ENCODE data around the gene TFDP2. TPM values are rescaled to one million over a fixed set of nuclear protein-coding genes. Genes with fewer than 3 reads are reported as not detected.

Gene TFDP2
- total RNA-seq, 1 experiment from 2014 or later, result 55.4 TPM

- Histone ChIP-seq H3K27me3 (ENCODE audit: insufficient read depth, low read length) (no peaks in the 10 kb centered on the region), H3K79me2 (ENCODE audit: insufficient read depth, low read length) (no peaks in the 10 kb centered on the region), H3K36me3 (ENCODE audit: control insufficient read depth in 1 of 2, insufficient read depth in 2 of 2, low read length in 2 of 2) (no peaks in the 10 kb centered on the region), H3K9me3 (ENCODE audit: control insufficient read depth in 1 of 2, insufficient read depth in 1 of 2, low read depth in 1 of 2, low read length in 2 of 2) (no peaks in the 10 kb centered on the region), H3K9ac (ENCODE audit: low read length) (no peak overlapping the region), H3K4me3 (replicated peaks in 1 of 2; ENCODE audit: low read depth in 1 of 2, low read length in 2 of 2) (no peak overlapping the region), H4K20me1 (ENCODE audit: insufficient read depth) (no peaks in the 10 kb centered on the region), H3K4me1 (ENCODE audit: control insufficient read depth in 1 of 2, insufficient read depth in 2 of 2, low read length in 2 of 2) (no peaks in the 10 kb centered on the region), H3K4me2 (ENCODE audit: low read length) (no peak overlapping the region), H3K9me2 (ENCODE audit: insufficient read depth) (no peaks in the 10 kb centered on the region), H2AFZ (ENCODE audit: low read depth, low read length, poor library complexity, severe bottlenecking) (no peak overlapping the region), H3K27ac (ENCODE audit: low read depth, low read length) (no peak overlapping the region)
- TF ChIP-seq, protein P1, sequence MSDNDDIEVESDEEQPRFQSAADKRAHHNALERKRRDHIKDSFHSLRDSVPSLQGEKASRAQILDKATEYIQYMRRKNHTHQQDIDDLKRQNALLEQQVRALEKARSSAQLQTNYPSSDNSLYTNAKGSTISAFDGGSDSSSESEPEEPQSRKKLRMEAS (IDR thresholded peaks at IDR 0.05), result no peak
- TF ChIP-seq JUND (IDR thresholded peaks at IDR 0.05), result no peak
- no peak for TF ChIP-seq POLR2A (IDR thresholded peaks at IDR 0.05; ENCODE audit: borderline replicate concordance, extremely low read depth, insufficient read depth, insufficient read length)
- TF ChIP-seq ATF3 (IDR thresholded peaks at IDR 0.05), result no peak
- no peak for TF ChIP-seq EZH2phosphoT487 (IDR thresholded peaks at IDR 0.05; ENCODE audit: borderline replicate concordance)
- ChIA-PET CTCF (no interaction called here), POLR2A (no interaction called here), RAD21 (ENCODE audit: low non-redundant PET in 1 of 2, low total read pairs in 2 of 2, uncharacterized antibody in 2 of 2, unreplicated experiment in 2 of 2) (no interaction called here)
- no TSS peak for BruUV-seq (replicated peaks)
- DNase-seq (ENCODE audit: low read depth, low spot score), result no peak
- intact Hi-C loops (cut with micrococcal nuclease), result no loop called here
- ATAC-seq, result no peak
These were observed 76.5 kb downstream of the TFDP2 start for GRCh38 chr3:142072816-142073215.

- Histone ChIP-seq H3K79me2 (ENCODE audit: insufficient read depth, low read length) (no peaks in the 10 kb centered on the region), H3K9ac (ENCODE audit: low read length) (no peak overlapping the region), H3K9me3 (ENCODE audit: control insufficient read depth in 1 of 2, insufficient read depth in 1 of 2, low read depth in 1 of 2, low read length in 2 of 2) (no peaks in the 10 kb centered on the region), H3K4me1 (ENCODE audit: control insufficient read depth in 1 of 2, insufficient read depth in 2 of 2, low read length in 2 of 2) (no peaks in the 10 kb centered on the region), H3K4me2 (ENCODE audit: low read length) (no peak overlapping the region), H3K9me2 (ENCODE audit: insufficient read depth) (no peaks in the 10 kb centered on the region), H3K27me3 (ENCODE audit: insufficient read depth, low read length) (no peaks in the 10 kb centered on the region), H3K4me3 (replicated peaks in 1 of 2; ENCODE audit: low read depth in 1 of 2, low read length in 2 of 2) (no peak overlapping the region), H3K36me3 (ENCODE audit: control insufficient read depth in 1 of 2, insufficient read depth in 2 of 2, low read length in 2 of 2) (no peaks in the 10 kb centered on the region), H3K27ac (ENCODE audit: low read depth, low read length) (no peak overlapping the region), H2AFZ (ENCODE audit: low read depth, low read length, poor library complexity, severe bottlenecking) (no peak overlapping the region), H4K20me1 (ENCODE audit: insufficient read depth) (no peaks in the 10 kb centered on the region)
- DNase-seq (ENCODE audit: low read depth, low spot score), result no peak
- BruUV-seq (replicated peaks), result no TSS peak
- ChIA-PET RAD21 (ENCODE audit: low non-redundant PET in 1 of 2, low total read pairs in 2 of 2, uncharacterized antibody in 2 of 2, unreplicated experiment in 2 of 2) (no interaction called here), CTCF (no interaction called here), POLR2A (no interaction called here)
- no peak for TF ChIP-seq ZBTB33 (IDR thresholded peaks at IDR 0.05; ENCODE audit: extremely low read depth, insufficient replicate concordance, low read length)
- no peak for ATAC-seq
- intact Hi-C loops (cut with micrococcal nuclease), result no loop called here
These were observed 83.4 kb downstream of the TFDP2 start for GRCh38 chr3:142065932-142066331.

Measured in HCT116 (cell line).